OCI-LY1 (cell line): ENCODE data around the gene UPK3B.
"Not testable (repeated sequence)": the region's sequence is repeated elsewhere in the genome, so short reads cannot be mapped to it uniquely, and the experiment has no call there.

ENCODE experiments used
- CTCF ChIP-seq: fragments of 200-600 bp; sonication (generic), shearing (Covaris generic); IDR thresholded peaks from 2 replicates; pipeline ENCODE4 v1.5.1; 2017; ENCODE audit warnings: mild to moderate bottlenecking, antibody characterized with exemption, low read length, moderate library complexity, mixed read lengths
- EZH2 ChIP-seq: fragments of 200-600 bp; sonication (generic), shearing (Covaris generic); IDR thresholded peaks from 2 replicates; pipeline ENCODE4 v1.8.0; 2017; ENCODE audit warnings: borderline replicate concordance, mixed run types, mild to moderate bottlenecking, antibody characterized with exemption, low read length, moderate library complexity, mixed read lengths

- not testable (repeated sequence) for TF ChIP-seq CTCF, EZH2
Measured at GRCh38 chr7:76498583-76499200, 11.7 kb upstream of the UPK3B start.
